Caco-2 (cell line): Measurements from ENCODE around the gene ABHD6. TPM values are rescaled to one million over a fixed set of nuclear protein-coding genes. Genes with fewer than 3 reads are reported as not detected.
"Not testable (repeated sequence)": the region's sequence is repeated elsewhere in the genome, so short reads cannot be mapped to it uniquely, and the experiment has no call there.

Experiments used
- BruUV-seq: library from RNA; stranded (reverse); fragments of 400-500 nt; replicated peaks from 2 replicates; lab custom pipeline; 2021; lab: Mats Ljungman, UMichigan
- CTCF ChIA-PET: fragments of 300-600 bp; sonication (Branson Sonifier 250); formaldehyde crosslinking; loops from one replicate; lab custom pipeline; 2022; ENCODE audit warnings: antibody characterized with exemption; lab: Charles Lee
- POLR2A ChIA-PET: fragments of 300-600 bp; sonication (Branson Sonifier 250); formaldehyde crosslinking; loops from one replicate; lab custom pipeline; 2022; ENCODE audit warnings: antibody characterized with exemption; lab: Charles Lee
- DNase-seq, 2 experiments: peaks; one replicate each; pipeline versions ENCODE4 v3.0.0 to v3.0.0-alpha.2; 2020 to 2022
- H3K27me3 ChIP-seq: replicated peaks from 2 replicates; pipeline ENCODE4 v1.6.0; 2011; ENCODE audit warnings: low read length; ENCODE audit not compliant: control insufficient read depth, insufficient read depth
- H3K36me3 ChIP-seq: 2 replicates; pipeline ENCODE4 v1.5.1; 2011; ENCODE audit warnings: low read length; ENCODE audit not compliant: control insufficient read depth, insufficient read depth
- H3K4me1 ChIP-seq: fragments of 250-450 bp; sonication (Bioruptor Pico); 2 replicates; pipeline ENCODE4 v1.5.1; 2020; ENCODE audit warnings: mild to moderate bottlenecking
- H3K4me3 ChIP-seq: 2 replicates; pipeline ENCODE4 v1.5.1; 2011; ENCODE audit warnings: low read depth, mild to moderate bottlenecking, control low read depth, low read length
- H3K9me3 ChIP-seq: fragments of 250-450 bp; sonication (Bioruptor Pico); 2 replicates; pipeline ENCODE4 v1.5.1; 2020; ENCODE audit warnings: mild to moderate bottlenecking, moderate library complexity
- H3K27ac Mint-ChIP-seq: one replicate; pipeline ENCODE4 v1.8.0; 2022; ENCODE audit warnings: mixed read lengths; ENCODE audit not compliant: unreplicated experiment
- H3K27me3 Mint-ChIP-seq: one replicate; pipeline ENCODE4 v1.8.0; 2022; ENCODE audit warnings: mixed read lengths; ENCODE audit not compliant: insufficient read depth, unreplicated experiment
- H3K36me3 Mint-ChIP-seq: one replicate; pipeline ENCODE4 v1.8.0; 2022; ENCODE audit warnings: mild to moderate bottlenecking, mixed read lengths; ENCODE audit not compliant: insufficient read depth, unreplicated experiment
- H3K4me1 Mint-ChIP-seq: one replicate; pipeline ENCODE4 v1.8.0; 2022; ENCODE audit warnings: low read depth, mixed read lengths; ENCODE audit not compliant: unreplicated experiment
- H3K4me3 Mint-ChIP-seq: one replicate; pipeline ENCODE4 v1.8.0; 2022; ENCODE audit warnings: mild to moderate bottlenecking, moderate library complexity, mixed read lengths; ENCODE audit not compliant: unreplicated experiment
- H3K9me3 Mint-ChIP-seq: one replicate; pipeline ENCODE4 v1.8.0; 2022; ENCODE audit warnings: mixed read lengths; ENCODE audit not compliant: unreplicated experiment
- CTCF ChIP-seq, 2 experiments: fragments of 200-600 bp in 1 of 2; IDR thresholded peaks; 1 replicate in 1 of 2; 2 replicates in 1 of 2; pipeline versions ENCODE4 v1.5.1 to v1.8.0; 2011 to 2022; ENCODE audit warnings: antibody characterized with exemption in 1 of 2, control low read depth in 1 of 2, inconsistent platforms in 1 of 2, low read depth in 1 of 2, low read length in 1 of 2, mild to moderate bottlenecking in 1 of 2, moderate library complexity in 1 of 2; ENCODE audit not compliant: insufficient read depth in 1 of 2, severe bottlenecking in 1 of 2, unreplicated experiment in 1 of 2
- intact Hi-C: fragments of 100-400 bp; cut with micrococcal nuclease; formaldehyde crosslinking; loops from one replicate; pipeline ENCODE4 v1.10.0; 2022; ENCODE audit not compliant: unreplicated experiment
- total RNA-seq: library from RNA; stranded (reverse); gene quantifications from 2 replicates; pipeline ENCODE4 v1.2.3, GENCODE V29; 2022

The ABHD6 gene
- total RNA-seq, 1 experiment from 2014 or later, result 16.1 TPM

DNA sequence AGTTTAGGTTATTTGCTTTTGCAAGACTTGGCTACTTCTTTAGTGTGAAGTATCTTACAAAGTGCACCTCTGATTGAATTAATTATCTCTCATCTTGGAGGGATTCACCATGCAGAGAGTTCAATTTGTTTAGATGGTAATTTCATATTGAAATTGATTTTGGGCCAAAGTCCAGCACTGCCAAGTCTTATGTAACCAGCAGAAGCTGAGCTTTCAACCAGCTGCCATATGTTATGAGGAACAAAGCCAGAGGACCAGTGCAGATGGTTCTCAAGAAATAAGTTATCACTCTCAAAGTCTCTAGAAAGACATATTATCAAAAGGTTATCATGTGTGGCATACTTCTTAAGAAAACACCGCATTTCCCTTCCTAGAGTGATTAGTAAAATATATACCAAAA, 29.0 kb downstream of the ABHD6 start:
- TF ChIP-seq CTCF (IDR thresholded peaks at IDR 0.05; ENCODE audit: insufficient read depth in 1 of 2, low read depth in 1 of 2, low read length in 1 of 2, severe bottlenecking in 1 of 2, unreplicated experiment in 1 of 2), result no peak
- no peaks in the 10 kb centered on the region for H3K9me3 Mint-ChIP-seq
- H3K9me3 ChIP-seq, result no peaks in the 10 kb centered on the region
- ChIA-PET POLR2A (no interaction called here), CTCF (interaction anchor here (0.6 kb wide), 1 partner anchor 97 kb away, joined by 3 read pairs; no protein-coding TSS in a partner anchor)
- no peaks in the 10 kb centered on the region for H3K27me3 Mint-ChIP-seq
- DNase-seq, result no peak
- no peak overlapping the region for H3K27ac Mint-ChIP-seq
- H3K36me3 ChIP-seq, result peaks cover 1% of the 10 kb centered on the region; the same call in 1 of the 2 replicates
- H3K4me3 ChIP-seq, result no peak overlapping the region
- intact Hi-C loops, result no loop called here
- no peaks in the 10 kb centered on the region for H3K27me3 ChIP-seq
- no TSS peak for BruUV-seq
- H3K36me3 Mint-ChIP-seq, result no peaks in the 10 kb centered on the region
- no peaks in the 10 kb centered on the region for H3K4me1 Mint-ChIP-seq
- no peak overlapping the region for H3K4me3 Mint-ChIP-seq
- H3K4me1 ChIP-seq, result no peaks in the 10 kb centered on the region

DNA sequence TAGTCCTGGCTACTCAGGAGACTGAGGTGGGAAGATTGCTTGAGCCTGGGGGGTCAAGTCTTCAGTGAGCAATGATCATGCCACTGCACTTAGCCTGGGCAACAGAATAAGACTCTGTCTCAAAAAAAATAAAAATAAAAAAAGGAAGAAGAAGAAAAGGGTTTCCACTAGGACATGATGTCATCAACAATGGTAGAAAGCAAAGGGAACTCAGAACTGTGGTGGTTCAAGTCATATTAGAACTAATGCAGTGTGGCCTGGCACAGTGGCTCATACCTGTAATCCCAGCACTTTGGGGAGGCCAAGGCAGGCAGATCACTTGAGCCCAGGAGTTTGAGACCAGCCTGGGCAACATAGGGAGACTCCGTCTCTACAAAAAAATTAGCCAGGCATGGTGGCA, 30.0 kb downstream of the ABHD6 start:
- H3K4me3 Mint-ChIP-seq, H3K27me3 ChIP-seq, H3K27ac Mint-ChIP-seq, POLR2A ChIA-PET, H3K36me3 Mint-ChIP-seq, BruUV-seq, DNase-seq, H3K9me3 ChIP-seq, H3K4me1 Mint-ChIP-seq, H3K9me3 Mint-ChIP-seq, H3K27me3 Mint-ChIP-seq, H3K4me3 ChIP-seq, CTCF ChIA-PET, H3K4me1 ChIP-seq, intact Hi-C loops, H3K36me3 ChIP-seq: not testable (repeated sequence)

GRCh38 chr3:58269356-58269755, 31.8 kb downstream of the ABHD6 start:
- CTCF ChIA-PET, result no interaction called here
- POLR2A ChIA-PET, result no interaction called here
- no peak for TF ChIP-seq CTCF (IDR thresholded peaks at IDR 0.05; ENCODE audit: insufficient read depth in 1 of 2, low read depth in 1 of 2, low read length in 1 of 2, severe bottlenecking in 1 of 2, unreplicated experiment in 1 of 2)

More at GRCh38 chr3:58269356-58269755, 31.8 kb downstream of the ABHD6 start:
- Histone ChIP-seq H3K9me3 (no peaks in the 10 kb centered on the region), H3K36me3 (peaks cover 1% of the 10 kb centered on the region; the same call in 1 of the 2 replicates), H3K27me3 (no peaks in the 10 kb centered on the region), H3K4me1 (no peaks in the 10 kb centered on the region), H3K4me3 (no peak overlapping the region)
- H3K36me3 Mint-ChIP-seq, result no peaks in the 10 kb centered on the region
- H3K4me3 Mint-ChIP-seq, result no peak overlapping the region
- DNase-seq, result no peak
- BruUV-seq, result no TSS peak
- intact Hi-C loops, result no loop called here
- no peaks in the 10 kb centered on the region for H3K4me1 Mint-ChIP-seq
- H3K9me3 Mint-ChIP-seq, result no peaks in the 10 kb centered on the region
- no peak overlapping the region for H3K27ac Mint-ChIP-seq
- no peaks in the 10 kb centered on the region for H3K27me3 Mint-ChIP-seq
